Stimulated activated CD8-positive, alpha-beta memory T cell treated with anti-CD3 and anti-CD28 coated beads, Interleukin-7, amount 100 ng/mL, for 1 hour (primary cell): ENCODE data around the gene CDC25A.
A peak's percentile ranks its signal among the peaks of the same experiment; 100 is the strongest.

Experiments
- DNase-seq, 2 donors: peaks; one replicate each; pipeline ENCODE4 v3.0.0-alpha.2; 2020; ENCODE audit warnings: low read depth in 2 of 2

CDC25A gene

DNA sequence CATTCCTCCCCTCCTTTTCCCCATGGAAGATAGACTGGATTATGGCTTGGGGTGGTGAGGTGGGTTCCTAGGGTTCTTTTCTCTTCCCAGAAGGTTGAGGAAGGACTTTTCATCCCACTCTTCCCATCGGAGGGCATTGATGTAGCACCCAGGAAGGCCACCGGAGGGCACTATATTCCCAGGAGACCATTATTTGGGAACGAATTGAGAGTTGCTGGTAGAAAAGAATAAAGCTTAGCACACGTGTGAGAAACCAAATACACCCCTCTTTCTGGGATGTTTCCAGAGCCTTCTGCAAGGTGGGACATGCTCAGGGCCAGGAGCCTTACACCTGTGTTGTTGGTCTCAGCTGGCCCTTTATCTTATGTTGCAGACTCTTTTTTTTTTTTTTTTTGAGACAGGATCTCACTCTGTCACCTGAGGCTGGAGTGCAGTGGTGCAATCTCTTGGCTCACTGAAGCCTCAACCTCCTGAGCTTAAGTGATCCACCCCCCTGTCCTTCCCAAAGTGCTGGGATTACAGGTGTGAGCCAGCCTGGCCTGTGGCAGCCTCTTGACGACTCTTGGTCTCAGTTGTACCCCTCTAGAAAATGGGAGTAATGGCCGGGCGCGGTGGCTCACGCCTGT lies 6.3 kb upstream of the CDC25A start:
- no peak for DNase-seq

GRCh38 chr3:48190911-48191310 lies 2.7 kb upstream of the CDC25A start:
- no peak for DNase-seq

- DNase-seq: no peak
Measured at GRCh38 chr3:48189321-48189720, 1.1 kb upstream of the CDC25A start.

GRCh38 chr3:48187579-48188265 lies 495 bp downstream of the CDC25A start:
- peak in 1 of 2 donors; percentile 3 for DNase-seq

- no peak for DNase-seq
Measured at GRCh38 chr3:48187301-48187578, 977 bp downstream of the CDC25A start.

DNA sequence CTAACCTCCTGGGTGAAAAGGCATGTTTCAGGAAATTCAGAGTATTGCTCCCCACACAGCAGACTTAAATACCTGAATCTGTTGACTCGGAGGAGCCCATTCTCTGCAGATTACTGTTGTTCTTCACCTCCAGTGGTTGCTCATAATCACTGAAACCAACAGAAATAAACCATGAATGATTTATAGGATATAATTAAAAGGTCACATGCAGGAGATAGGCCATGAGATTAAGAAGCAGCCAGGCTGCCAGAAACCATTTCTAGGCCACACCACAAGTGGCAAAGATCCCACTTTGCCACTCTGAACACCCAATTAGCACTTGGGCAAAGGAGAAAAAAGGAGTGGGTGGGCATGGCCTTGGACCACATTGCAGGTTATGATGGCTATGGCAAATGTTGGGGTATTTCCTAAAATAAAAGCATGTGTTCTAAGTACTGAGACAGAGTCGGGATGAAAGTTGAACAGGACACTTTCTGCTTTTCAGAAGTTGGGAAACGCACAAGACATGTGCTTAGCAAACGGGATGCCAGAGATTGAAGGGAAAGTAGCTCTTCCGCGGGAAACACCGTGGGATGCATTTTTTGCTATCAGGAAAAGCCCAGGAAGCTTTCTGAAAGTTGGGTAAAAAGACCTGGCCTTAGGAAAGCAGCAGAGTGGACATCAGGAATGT lies 1.5 kb downstream of the CDC25A start:
- DNase-seq: no peak

GRCh38 chr3:48185129-48185528 lies 3.1 kb downstream of the CDC25A start:
- no peak for DNase-seq

- no peak for DNase-seq
Measured at GRCh38 chr3:48184299-48184698, 3.9 kb downstream of the CDC25A start.

DNA sequence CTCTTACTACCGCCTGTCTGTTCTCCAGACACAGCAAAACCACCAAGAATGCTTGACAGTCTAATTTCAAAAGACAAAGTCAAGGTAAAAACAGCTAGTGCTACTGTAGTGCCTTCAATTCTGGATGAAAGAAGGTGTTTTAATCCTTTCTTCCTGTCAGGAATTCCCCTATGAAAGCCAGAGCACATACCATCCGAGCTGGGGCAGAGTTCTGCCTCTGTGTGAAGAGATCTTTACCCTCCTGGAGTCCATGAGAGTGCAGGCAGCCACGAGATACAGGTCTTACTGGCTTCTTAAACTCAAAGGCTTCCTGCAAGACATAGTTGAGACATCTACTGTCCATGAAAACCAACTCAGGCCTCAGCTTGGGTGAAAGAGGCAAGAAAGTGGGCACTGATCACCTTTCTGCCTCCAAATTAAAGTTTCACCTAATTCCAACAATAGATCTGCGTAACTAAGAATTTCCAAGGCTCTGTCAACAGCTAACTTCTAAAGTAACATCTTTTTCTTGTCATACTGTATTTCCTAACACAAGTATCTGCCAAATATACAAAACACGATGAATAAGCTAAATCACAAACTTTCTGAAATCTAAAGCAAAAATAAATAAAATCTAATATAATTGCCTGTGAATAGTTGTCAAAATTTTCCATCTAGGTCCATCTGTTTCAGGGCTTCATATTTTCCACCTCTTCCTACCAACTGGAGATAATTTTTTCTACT lies 7.5 kb downstream of the CDC25A start:
- DNase-seq: no peak

DNA sequence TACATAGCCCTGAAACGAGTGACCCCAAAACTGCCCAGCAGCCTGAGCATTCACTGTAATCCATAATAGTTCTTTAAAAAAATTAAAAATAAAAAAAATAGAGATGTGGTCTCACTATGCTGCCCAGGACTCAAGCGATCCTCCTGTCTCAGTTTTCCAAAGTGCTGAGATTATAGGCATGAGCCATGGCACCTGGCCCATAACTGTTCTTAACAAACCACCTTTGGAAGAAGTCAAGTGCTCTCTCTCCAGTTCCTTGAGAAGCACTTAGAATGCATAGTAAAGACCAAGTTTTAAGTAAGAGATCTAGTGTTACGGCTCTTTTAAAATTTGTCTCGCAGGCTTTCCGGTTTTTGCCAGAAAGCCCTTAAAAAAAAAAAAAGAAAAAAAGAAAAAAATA lies 8.2 kb downstream of the CDC25A start:
- no peak for DNase-seq

DNA sequence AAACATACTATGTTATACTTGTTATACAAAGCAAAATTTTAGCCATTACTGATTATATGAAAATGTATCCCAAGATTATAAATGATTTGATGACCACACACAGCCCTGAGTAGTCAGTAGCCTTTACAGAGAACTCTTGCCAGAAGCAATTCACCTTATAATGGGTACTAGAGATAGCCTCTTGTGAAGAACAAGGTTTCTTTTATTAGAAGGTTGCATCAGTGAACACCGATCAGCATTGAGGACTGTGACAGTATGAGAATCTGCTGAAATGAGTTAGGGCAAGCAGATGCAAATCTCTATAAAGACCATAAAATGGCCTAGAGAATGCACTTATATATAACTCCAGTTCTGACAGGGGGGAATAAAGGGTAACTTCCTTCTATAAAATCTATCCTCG lies 10.1 kb downstream of the CDC25A start:
- no peak for DNase-seq

- DNase-seq: peak in 1 of 2 donors; percentile 14
Measured at GRCh38 chr3:48157950-48158376, 30.3 kb downstream of the CDC25A start.

DNA sequence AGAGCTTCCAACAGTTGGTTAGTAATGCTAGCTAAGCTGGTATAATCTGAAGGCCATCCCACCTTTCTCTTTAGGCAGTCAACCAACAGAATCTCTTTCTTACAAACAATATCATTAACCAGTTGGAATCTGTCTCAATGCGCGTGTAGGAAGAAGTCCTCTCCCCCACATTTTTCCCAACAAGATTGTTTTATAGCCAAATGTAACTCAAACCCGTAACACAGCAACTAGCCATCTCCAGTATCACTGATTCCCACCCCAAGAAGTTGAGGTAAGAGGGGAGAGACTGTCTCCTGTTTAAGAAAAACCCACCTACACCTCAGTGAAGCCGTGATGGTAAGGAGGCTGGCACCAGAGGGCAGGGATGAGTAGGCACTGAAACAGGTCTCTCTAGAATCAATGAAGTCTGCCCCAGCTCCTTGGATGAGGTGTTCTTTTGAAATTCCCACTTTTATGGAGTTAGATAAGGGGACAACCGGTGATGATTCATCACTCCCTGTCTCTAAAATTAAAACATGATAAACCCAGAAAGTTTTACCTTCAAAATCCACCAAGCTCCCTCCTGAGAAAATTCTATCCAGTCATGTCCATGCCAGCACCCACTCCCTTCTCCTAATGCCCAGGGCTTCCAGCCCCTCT lies 30.9 kb downstream of the CDC25A start:
- DNase-seq: no peak

GRCh38 chr3:48156163-48156562 lies 32.1 kb downstream of the CDC25A start:
- no peak for DNase-seq

DNA sequence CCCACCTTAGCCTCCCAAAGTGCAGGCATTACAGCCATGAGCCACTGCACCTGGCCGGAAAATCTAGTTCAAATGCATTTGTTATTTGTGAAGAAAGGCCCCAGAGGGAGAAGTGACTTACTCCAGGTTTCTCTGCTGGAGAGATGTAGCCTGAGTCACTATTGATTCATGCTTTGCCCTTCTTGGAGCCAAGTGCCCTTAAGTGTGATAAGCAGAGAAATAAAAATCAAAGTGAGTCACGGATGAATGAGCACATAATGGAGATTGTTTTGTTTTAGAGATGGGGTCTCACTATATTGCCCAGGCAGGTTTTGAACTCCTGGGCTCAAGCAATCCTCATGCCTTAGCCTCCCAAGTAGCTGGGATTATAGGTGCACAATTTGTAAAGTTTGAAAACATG lies 33.1 kb downstream of the CDC25A start:
- no peak for DNase-seq

- no peak for DNase-seq
Measured at GRCh38 chr3:48151807-48152427, 36.3 kb downstream of the CDC25A start.

DNA sequence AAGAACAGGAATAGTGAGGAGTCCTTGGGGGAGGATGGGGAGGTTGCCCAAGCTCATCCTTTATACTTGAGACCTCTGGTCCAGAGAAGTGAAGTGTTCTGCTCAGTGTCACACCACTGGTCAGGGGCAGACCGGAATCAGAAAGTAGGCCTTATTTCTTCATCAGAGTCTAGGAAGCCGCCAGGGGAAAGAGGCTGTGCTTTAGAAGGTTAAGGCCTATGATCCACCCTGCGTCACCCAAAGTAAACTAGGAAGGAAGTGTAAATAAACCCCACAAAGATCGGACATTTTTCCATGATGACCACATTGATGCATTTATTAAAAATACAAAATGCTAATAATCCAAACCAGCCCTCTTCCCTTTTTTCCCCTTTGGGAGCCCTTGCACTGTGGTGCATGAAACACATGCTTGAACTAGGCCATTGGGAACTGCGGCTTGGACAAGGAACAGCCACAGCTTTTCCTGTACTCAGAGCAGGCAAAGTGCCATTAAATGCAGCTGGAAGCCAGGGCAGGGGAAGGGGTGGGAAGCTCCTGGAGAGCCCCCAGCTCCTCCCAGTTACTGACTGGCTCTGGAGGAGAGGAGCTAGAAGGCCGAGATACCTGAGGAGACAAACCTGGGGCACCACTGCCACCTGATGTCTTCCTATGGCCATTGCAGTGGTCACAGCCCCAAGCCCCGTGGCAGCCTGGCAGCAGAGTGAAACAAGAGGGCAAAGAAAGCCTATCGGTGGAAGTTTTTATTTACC lies 37.0 kb downstream of the CDC25A start:
- DNase-seq: peak; percentile 2 to 10

DNA sequence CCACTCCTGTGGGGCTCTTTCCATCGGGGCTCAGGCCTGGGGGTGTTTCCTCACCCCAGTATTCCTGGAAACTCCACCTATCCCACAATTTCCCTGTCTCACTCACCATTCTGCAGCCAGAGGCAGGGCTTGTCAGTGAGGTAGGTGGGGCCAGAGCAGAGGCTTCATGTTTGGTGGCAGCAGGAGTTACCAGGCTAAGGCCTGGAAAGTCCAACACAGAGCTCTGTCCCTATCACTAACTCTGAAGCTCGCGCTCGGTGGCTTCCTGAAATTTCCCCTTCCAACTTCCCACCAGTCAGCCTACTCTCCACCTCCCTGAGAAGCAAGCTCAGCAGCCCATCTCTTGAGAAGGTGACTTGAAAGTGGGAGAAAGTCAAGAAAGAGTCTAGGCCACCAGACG lies 44.2 kb downstream of the CDC25A start:
- DNase-seq: no peak

GRCh38 chr3:48143567-48143966 lies 44.6 kb downstream of the CDC25A start:
- no peak for DNase-seq

DNA sequence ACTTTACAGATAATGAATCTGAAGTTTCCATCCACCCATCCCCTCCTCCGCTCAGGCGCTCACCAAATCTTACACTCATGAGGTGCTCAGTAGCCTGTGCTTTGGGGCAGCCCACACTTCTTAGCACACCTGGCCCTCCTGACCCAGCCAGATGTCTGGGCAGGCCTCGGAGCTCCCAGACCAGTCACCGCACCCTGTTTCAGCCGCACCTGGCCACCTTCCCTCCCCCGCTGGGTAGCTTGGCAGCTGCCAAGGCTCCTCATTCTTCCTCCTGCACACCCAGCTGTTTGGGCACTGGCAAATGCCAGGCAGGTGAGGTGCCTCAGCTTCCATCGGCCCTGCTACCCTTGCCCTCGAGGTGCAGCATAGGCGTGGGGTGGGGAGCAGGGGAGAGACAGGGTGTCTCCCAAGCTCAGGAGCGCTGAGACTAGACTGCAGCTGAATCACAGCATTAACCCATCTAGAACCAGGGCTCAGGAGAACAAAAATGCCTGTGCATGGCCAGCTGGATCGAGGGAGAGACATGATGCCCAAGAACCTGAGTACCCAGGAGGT lies 45.8 kb downstream of the CDC25A start:
- DNase-seq: no peak
